ENCODE results near the gene PPP1R2C.

The PPP1R2C gene

GRCh38 chrX:42778096-42778495 lies at the start of gene PPP1R2C:
Gene PPP1R2C, minus strand, starts transcription at chrX:42778163. Its CDS starts 84 bp downstream, at chrX:42778079.
- H3K4me3 ChIP-seq (ENCODE audit: low read depth, low read length): no peak within 1 kb of the TSS
- no peak for TF ChIP-seq CTCF (IDR thresholded peaks at IDR 0.05; ENCODE audit: borderline replicate concordance, insufficient read depth, low read depth, low read length)

- H3K4me3 ChIP-seq (ENCODE audit: low read depth, low read length): no peak overlapping the region
- TF ChIP-seq CTCF (IDR thresholded peaks at IDR 0.05; ENCODE audit: borderline replicate concordance, insufficient read depth, low read depth, low read length): no peak
These were observed 47.2 kb upstream of the PPP1R2C start for GRCh38 chrX:42825201-42825600.

- no peak overlapping the region for H3K4me3 ChIP-seq (ENCODE audit: low read depth, low read length)
- no peak for TF ChIP-seq CTCF (IDR thresholded peaks at IDR 0.05; ENCODE audit: borderline replicate concordance, insufficient read depth, low read depth, low read length)
These were observed 46.6 kb upstream of the PPP1R2C start for GRCh38 chrX:42824541-42824940.

- TF ChIP-seq CTCF (IDR thresholded peaks at IDR 0.05; ENCODE audit: borderline replicate concordance, insufficient read depth, low read depth, low read length): no peak
These were observed 45.5 kb upstream of the PPP1R2C start for GRCh38 chrX:42823443-42823842.

GRCh38 chrX:42821803-42822443 lies 44.0 kb upstream of the PPP1R2C start:
- TF ChIP-seq CTCF (IDR thresholded peaks at IDR 0.05; ENCODE audit: borderline replicate concordance, insufficient read depth, low read depth, low read length): no peak
- H3K4me3 ChIP-seq (ENCODE audit: low read depth, low read length): no peak overlapping the region

More at GRCh38 chrX:42823443-42823842, 45.5 kb upstream of the PPP1R2C start:
- H3K4me3 ChIP-seq (ENCODE audit: low read depth, low read length): no peak overlapping the region

GRCh38 chrX:42818151-42818921 lies 40.4 kb upstream of the PPP1R2C start:
- no peak overlapping the region for H3K4me3 ChIP-seq (ENCODE audit: low read depth, low read length)
- no peak for TF ChIP-seq CTCF (IDR thresholded peaks at IDR 0.05; ENCODE audit: borderline replicate concordance, insufficient read depth, low read depth, low read length)

- no peak overlapping the region for H3K4me3 ChIP-seq (ENCODE audit: low read depth, low read length)
- TF ChIP-seq CTCF (IDR thresholded peaks at IDR 0.05; ENCODE audit: borderline replicate concordance, insufficient read depth, low read depth, low read length): no peak
These were observed 31.6 kb upstream of the PPP1R2C start for GRCh38 chrX:42809569-42809968.

Data from GM12875 (cell line).